Measurements from ENCODE around the gene TMA7B. TPM values are rescaled to one million over a fixed set of nuclear protein-coding genes. Genes with fewer than 3 reads are reported as not detected.

The TMA7B gene
- total and polyA plus RNA-seq, 2 of the 4 experiments (the other 2 are of a cell fraction), result not detected

- no peak for TF ChIP-seq MXI1 (IDR thresholded peaks at IDR 0.05; ENCODE audit: borderline replicate concordance, low read depth, low read length)
- TF ChIP-seq CHD1 (IDR thresholded peaks at IDR 0.05; ENCODE audit: low read depth, low read length), result no peak
- TF ChIP-seq BHLHE40 (IDR thresholded peaks at IDR 0.05; ENCODE audit: low read depth, low read length), result no peak
- TF ChIP-seq MAFK (IDR thresholded peaks at IDR 0.05; ENCODE audit: low read depth, low read length), result no peak
- no peak for TF ChIP-seq POLR2A (IDR thresholded peaks at IDR 0.05; ENCODE audit: low read depth, low read length)
These were observed 28.9 kb upstream of the TMA7B start (continued) for GRCh38 chr22:39931251-39931650.

- Histone ChIP-seq H3K36me3 (ENCODE audit: control insufficient read depth, insufficient read depth, low read length) (no peaks in the 10 kb centered on the region), H4K20me1 (ENCODE audit: insufficient read depth, low read length) (no peaks in the 10 kb centered on the region), H3K4ac (ENCODE audit: low read depth, low read length) (no peak overlapping the region), H2AK5ac (ENCODE audit: low read depth, low read length) (no peak overlapping the region), H3K79me1 (ENCODE audit: low read depth in 1 of 2, low read length in 2 of 2) (no peaks in the 10 kb centered on the region), H3K27ac (ENCODE audit: insufficient read depth, low read length) (no peak overlapping the region), H4K91ac (ENCODE audit: insufficient read depth, low read depth, low read length) (no peak overlapping the region), H3K56ac (ENCODE audit: extremely low read depth, insufficient read depth, low read length) (no peak overlapping the region), H4K8ac (ENCODE audit: low read depth in 2 of 2, low read length in 2 of 2) (no peak overlapping the region), H2AK9ac (replicated peaks; ENCODE audit: low read depth, low read length, poor library complexity) (no peak overlapping the region), H3K23ac (ENCODE audit: low read depth, low read length) (no peak overlapping the region), H3K4me1 (ENCODE audit: control insufficient read depth, insufficient read depth, low read length) (no peaks in the 10 kb centered on the region; the same call in 1 of the 2 replicates), H2BK120ac (ENCODE audit: low read depth, low read length) (no peak overlapping the region), H3K9ac (ENCODE audit: low read depth, low read length) (no peak overlapping the region), H3K9me3 (ENCODE audit: control insufficient read depth, insufficient read depth, low read length) (no peaks in the 10 kb centered on the region), H4K5ac (ENCODE audit: low read depth, low read length) (no peak overlapping the region), H2BK20ac (ENCODE audit: low read depth, low read length) (no peak overlapping the region), H2AFZ (replicated peaks; ENCODE audit: low read length, poor library complexity) (no peak overlapping the region), H3K14ac (replicated peaks; ENCODE audit: low read depth, low read length) (no peak overlapping the region), H2BK5ac (ENCODE audit: low read depth, low read length, poor library complexity, severe bottlenecking) (no peak overlapping the region), H2BK15ac (ENCODE audit: low read depth, low read length) (no peak overlapping the region), H3K18ac (ENCODE audit: low read depth, low read length) (no peak overlapping the region), H3K27me3 (ENCODE audit: control insufficient read depth, insufficient read depth, low read length) (peaks cover 69% of the 10 kb centered on the region), H3K4me2 (ENCODE audit: low read depth, low read length) (no peak overlapping the region), H3K4me3 (ENCODE audit: insufficient read depth, low read depth, low read length) (no peak overlapping the region), H3K9me1 (ENCODE audit: insufficient read depth, low read length) (no peaks in the 10 kb centered on the region)
- intact Hi-C loops (cut with micrococcal nuclease), result no loop called here
- WGBS, 2 experiments (ENCODE audit: extremely low coverage in 2 of 2, insufficient read length in 1 of 2), result no CpG with 5 or more reads among the region's 2 CpGs
- TF ChIP-seq MXI1 (IDR thresholded peaks at IDR 0.05; ENCODE audit: borderline replicate concordance, low read depth, low read length) (no peak), NFE2L2 (IDR thresholded peaks at IDR 0.05; ENCODE audit: low read depth, low read length) (no peak), USF2 (IDR thresholded peaks at IDR 0.05; ENCODE audit: low read depth, low read length) (no peak), RAD21 (IDR thresholded peaks at IDR 0.05; ENCODE audit: low read length) (no peak), RFX5 (IDR thresholded peaks at IDR 0.05; ENCODE audit: low read depth, low read length) (no peak), MAZ (IDR thresholded peaks at IDR 0.05; ENCODE audit: borderline replicate concordance, low read depth, low read length) (no peak), SMC3 (IDR thresholded peaks at IDR 0.05; ENCODE audit: low read depth, low read length) (no peak)
- ChIA-PET CTCF (interaction anchor here (0.6 to 0.7 kb wide), 2 partner anchors 397 to 917 kb away, joined by 4 to 6 read pairs; no protein-coding TSS in a partner anchor), POLR2A (ENCODE audit: unreplicated experiment) (no interaction called here)
- in situ Hi-C loops (cut with MboI; ENCODE audit: low sequenced_read_pairs), result no loop called here
- DNase-seq (no peak), ATAC-seq (ENCODE audit: low read depth) (no peak)
- no TSS peak for BruUV-seq (replicated peaks)
- dilution Hi-C loops (cut with HindIII; ENCODE audit: low sequenced_read_pairs, unreplicated experiment), result no loop called here
These were observed 28.0 kb upstream of the TMA7B start for GRCh38 chr22:39932166-39932565.
